Putamen (tissue), 1 donor: ENCODE data around the gene PPID.
A peak's percentile ranks its signal among the peaks of the same experiment; 100 is the strongest.
"Not testable (repeated sequence)": the region's sequence is repeated elsewhere in the genome, so short reads cannot be mapped to it uniquely, and the experiment has no call there.

Experiments used
- DNase-seq: peaks from one replicate; pipeline ENCODE4 v3.0.0-alpha.2; 2016; ENCODE audit warnings: low spot score

PPID gene

DNA sequence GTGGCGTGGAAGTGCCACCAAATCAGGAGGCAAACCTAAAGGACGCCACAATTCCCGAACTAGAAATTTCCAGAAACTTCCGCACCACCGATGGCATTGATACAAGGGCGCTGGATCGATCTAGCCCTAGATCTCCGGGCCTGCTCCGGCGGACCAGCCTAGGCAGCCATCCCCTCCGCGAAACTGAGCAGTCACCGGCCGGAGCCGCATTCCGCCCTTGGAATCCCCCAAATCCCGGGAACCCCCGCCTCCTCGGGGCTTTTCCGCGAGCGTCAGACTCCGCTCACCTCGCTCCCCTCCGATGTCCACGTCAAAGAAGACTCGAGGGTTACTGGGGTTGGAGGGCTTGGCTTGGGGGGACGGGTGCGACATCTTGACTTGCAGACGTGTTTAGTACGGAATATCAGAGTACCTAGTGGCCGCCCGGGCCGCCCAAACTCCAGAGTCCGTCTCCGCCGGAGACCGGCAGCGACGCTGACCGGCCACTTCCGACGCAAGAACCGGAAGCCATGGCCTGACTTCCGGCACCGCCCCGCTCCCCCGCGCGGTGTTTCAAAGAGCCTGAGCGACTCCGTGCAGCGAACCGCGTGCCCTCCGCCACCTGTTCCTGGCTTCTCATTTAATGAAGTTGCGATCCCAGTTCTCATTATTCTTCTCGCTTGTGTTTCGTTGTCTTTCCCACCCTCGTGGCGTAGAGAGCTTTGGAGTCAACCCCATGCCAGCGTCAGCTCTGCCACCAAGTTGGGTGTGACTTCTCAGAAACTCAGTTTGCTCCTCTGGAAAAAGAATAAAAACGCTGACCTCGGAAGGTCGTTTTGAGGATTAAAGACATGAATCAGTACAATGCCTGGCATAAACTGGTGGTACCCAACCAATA lies at the start of gene PPID:
Gene PPID, minus strand, starts transcription at position 480 of the 877 bp plus-strand sequence. Its CDS starts 108 bp downstream, at position 372.
- DNase-seq = peak; percentile 80

DNA sequence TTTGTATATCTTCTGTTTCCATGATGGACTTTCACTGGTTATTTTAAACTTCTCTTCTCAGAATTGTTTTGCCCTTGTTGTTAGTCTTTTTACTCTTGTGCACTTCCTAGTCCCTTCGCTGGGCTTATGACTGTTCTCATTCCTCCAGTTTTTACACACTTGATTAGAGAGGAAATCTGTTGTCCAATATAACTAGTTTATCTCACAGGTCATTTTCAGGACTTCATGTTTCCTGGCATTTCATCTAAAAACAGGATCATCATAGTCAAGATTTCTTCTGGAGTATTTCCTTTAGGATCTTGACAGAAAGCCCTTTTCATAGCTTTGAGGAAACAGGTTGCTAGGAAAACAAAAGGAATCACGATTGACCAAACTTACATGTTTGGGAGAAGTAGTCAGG lies 48.6 kb upstream of the PPID start:
- DNase-seq = no peak

DNA sequence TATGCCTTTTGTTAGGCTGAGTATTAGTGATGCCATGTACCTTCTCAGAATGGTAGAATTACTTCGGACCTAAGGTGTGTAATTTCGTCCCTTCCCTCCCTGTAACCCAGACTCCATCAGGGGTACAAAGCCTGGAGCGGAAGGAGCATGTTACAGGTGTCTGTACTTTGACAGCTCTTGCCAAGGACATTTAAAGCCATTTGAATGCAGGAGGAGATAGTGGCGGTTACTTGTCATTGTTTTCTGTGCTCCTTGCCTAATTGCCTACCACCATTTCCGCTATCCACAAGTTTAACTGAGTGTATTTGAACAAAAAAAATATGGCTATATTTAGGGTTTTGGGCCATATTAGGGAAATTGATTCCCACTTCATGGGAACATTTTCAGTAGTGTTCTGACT lies 47.5 kb upstream of the PPID start:
- DNase-seq = no peak

DNA sequence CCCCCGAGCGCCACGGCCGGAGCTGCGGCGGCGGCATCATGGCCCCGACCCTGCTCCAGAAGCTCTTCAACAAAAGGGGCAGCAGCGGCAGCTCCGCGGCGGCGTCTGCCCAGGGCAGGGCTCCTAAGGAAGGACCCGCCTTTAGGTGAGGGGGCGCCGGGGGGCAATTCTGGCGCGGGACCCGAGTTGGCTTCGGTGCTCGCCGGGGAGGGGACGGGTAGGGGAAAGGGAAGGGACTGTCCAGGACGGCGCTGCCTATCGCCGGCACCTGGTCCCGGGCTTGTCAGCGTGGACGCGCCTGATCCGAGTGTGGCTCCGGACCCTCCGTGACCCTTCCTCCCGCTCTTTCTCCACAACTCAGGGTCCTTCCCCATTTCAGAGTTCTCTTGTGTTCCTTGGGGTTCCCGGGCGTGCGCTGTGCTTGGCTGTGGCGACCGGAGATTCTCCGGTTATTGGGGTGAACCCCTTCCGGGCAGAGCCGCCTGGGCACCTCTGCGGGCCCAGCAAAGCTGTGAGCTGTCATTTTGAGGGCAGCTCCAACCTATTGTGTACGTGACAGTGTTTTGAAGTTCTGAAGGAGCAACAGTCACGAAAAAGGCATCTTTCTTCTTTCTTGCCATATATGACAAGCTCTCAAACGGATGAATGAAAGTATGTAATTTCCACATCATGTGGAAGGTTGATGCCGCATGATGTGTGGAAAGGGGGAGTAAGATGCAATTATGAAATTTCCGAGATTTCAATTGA lies 46.2 kb upstream of the PPID start:
- DNase-seq = no peak

DNA sequence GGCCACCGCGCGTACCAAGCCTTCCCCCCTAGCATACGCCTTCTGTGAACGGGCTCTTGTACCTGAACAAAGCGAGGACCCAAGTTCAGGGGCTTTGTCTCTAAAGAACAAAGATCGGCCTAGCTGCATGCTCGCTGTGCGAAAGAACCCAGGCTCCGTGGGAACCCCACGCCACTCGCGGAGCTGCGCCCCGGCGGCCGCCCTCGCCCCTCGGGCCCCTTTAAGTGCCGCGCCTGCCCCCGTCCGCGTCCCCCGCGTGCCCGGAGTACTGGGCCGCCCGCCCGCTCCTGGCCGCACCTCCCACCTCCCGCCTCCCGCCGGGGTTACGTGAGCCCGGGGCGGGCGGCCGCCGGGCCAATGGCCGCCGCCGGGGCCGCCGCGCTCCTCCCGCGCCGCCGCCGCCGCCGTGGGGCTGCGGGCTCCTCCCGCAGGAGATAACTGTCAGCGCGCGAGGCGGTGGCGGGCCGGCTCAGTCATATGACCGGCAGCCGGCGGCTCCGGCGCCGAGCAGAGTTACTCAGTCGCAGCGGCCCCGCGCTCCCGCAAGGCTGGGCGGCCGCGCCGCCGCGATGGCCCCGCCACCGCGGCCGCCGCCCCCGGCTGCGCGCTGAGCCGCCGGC lies 45.5 kb upstream of the PPID start, which contains the start of gene FNIP2:
Gene FNIP2, plus strand, starts transcription at position 472 of the 620 bp plus-strand sequence. CDS start 187 bp downstream, outside the sequence.
- DNase-seq = peak; percentile 89

DNA sequence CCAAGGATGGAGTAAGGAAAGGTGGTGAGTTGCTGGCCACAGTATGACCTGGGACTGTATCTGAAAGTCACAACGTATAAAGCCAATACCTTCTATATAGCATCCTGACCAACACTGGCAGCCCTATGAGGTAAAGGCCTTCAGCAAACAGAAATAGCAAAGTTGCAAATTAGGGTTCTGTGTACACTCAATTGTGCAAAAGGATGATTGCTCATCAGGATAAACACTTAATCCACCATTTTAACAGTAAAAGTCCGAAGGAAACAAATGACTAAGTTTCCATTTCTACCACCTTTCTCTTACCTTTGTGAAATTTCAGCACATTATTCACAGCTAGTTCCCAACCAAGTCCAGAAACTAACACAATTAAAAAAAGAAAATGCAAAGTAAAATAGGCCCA lies 44.3 kb upstream of the PPID start:
- DNase-seq = no peak

DNA sequence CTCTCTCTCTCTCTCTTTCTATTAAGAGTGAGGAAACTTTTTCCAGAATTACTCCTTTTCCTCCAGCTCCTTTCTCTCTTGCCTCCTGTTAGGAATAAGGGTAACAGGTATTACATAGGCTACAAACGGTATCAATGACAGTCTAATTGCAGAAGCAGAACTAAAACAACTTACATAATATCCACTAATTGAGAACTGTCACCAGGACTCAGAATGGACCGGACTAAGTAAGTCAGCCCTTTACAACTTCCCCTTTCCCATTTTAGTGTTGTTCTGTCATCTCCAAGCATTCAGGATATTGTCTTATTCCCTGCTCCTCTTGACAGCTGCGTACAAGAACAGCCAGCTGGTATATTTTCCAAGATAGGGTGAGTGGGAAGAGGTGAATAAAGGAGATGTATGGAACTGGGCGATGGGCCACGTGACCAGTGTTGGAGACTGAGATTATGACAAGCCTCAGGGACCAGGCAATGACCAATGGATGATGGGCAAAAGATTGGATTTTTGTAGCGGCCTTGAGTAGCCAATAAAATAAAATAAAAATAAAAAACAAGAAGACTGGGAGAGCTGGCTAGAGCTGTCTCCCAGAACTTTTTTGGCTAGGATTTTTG lies 43.3 kb upstream of the PPID start:
- no peak for DNase-seq

DNA sequence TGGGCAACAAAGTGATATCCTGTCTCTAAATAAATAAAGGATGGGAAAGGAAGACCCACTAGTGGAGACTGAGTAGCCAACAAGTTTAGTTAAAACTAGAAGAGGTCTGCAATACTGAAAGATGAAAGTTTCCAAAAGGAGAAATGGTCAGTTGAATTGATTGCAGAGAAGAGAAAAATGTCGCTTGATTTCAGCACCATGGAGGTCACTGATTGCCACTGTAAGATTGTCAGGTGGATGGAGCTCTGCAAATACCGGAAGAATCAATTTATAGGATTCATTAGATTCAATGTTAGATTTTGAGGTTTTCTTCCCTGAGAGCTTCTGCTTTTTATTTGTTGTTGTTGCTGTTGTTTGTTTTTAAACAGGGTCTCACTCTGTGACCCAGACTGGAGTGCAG lies 40.3 kb upstream of the PPID start:
- DNase-seq = no peak

DNA sequence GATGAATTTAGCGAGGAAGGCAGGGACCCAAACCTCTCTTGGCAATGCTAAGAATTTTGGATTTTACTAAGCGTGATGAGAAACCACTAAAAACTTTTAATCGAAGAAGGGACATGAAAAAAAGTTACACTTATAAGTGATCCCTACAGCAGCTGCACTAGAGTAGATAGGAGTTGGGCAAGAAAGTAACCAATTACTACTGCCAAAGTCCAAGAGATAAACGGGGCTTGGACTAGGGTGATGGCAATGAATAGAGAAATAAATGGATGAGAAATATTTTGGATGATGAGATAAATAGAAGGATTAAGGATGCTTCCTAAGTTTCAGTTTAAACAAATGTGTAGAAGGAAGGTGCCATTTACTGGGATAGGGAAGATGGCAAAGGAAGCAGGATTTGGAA lies 39.4 kb upstream of the PPID start:
- no peak for DNase-seq

DNA sequence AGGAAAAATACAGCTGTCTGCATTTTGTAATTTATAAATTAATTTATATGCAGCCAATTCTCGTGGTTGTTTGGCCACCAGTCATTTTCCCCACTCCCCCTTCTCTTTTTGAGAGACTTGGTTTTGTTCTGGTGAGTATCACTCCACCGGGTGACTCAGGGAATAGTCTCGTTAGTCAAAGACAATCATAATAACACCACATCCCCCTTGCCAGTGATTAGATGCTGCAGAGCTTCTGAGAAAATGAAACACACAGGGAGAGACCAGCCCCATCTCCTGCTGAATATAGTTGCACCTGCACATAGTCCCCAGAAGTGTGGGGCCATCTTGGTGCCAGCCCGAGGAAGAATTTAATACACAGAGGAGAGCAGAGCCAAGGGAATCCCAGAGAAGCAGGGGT lies 37.7 kb upstream of the PPID start:
- no peak for DNase-seq

DNA sequence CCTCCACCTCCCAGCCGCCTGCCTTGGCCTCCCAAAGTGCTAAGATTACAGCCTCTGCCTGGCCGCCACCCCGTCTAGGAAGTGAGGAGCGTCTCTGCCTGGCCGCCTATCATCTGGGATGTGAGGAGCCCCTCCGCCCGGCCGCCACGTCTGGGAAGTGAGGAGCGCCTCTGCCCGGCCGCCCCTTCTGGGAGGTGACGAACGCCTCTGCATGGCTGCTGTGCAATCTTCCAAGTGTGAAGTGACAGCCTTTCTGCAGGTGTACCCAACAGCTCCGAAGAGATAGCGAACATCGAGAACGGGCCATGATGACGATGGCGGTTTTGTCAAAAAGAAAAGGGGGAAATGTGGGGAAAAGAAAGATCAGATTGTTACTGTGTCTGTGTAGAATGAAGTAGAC lies 36.3 kb upstream of the PPID start:
- not testable (repeated sequence) for DNase-seq

DNA sequence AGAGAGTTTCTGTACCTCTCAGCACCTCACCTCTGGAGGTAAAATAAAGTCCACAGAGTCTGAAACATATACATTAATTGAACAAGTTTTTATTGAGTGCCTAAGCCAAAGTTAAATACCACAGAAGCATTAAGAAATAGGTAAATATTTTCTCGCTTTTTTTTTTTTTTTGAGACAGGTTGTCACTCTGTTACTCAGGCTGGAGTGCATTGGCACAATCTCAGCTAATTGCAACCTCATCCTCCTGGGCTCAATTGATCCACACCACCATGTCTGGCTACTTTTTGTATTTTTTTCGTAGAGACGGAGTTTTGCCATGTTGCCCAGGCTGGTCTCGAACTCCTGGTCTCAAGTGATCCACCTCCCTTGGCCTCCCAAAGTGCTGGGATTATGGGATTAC lies 35.5 kb upstream of the PPID start:
- no peak for DNase-seq

DNA sequence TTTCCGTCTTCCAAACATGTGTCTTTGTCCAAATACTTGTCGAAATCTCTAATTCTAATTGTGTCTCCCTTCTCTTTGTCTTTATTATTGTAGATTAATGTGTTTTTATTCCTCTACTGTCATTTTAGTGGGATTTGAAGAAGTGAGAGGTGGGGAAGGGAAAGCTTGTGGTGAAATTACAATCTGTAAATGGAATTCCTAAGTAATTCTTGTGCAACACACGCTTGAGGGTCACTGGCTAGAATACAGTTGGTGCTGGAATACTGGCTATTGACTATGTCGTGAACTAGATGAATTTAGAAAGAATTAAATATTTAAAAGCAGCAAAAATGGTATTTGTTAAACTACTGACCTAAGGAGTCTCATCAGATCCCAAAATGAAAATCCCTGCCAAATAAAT lies 34.9 kb upstream of the PPID start:
- no peak for DNase-seq

DNA sequence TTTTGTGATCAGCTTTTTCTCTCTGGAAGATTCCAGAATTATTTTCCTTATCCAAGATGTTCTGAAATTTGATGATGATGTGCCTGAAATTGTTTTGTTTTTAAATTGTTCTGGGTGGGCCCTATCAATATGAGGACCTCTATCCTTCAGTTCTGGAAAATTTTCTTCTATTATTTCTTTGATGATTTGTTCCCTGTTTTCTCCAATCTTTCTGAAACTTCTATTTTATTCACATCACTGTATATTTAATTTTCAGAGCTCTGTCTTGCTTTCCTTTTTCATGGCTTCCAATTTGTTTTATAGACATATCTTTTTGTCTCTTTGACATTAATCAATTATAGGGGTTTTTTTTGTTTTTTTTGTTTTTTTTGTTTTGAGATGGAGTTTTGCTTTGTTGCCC lies 33.4 kb upstream of the PPID start:
- DNase-seq = no peak

DNA sequence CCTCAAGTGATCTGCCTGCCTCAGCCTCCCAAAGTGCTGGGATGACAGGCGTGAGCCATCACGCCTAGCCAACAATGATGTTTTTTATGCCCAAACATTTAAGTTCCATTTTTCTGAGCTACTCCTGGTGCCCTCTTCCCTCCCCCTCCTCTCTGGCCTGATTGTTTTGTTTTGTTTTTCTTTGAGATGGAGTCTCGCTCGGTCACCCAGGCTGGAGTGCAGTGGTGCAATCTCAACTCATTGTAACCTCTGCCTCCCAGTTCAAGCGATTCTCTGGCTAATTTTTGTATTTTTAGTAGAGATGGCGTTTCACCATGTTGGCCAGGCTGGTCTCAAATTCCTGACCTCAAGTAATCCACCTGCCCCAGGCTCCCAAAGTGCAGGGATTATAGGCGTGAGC lies 32.6 kb upstream of the PPID start:
- DNase-seq = not testable (repeated sequence)

DNA sequence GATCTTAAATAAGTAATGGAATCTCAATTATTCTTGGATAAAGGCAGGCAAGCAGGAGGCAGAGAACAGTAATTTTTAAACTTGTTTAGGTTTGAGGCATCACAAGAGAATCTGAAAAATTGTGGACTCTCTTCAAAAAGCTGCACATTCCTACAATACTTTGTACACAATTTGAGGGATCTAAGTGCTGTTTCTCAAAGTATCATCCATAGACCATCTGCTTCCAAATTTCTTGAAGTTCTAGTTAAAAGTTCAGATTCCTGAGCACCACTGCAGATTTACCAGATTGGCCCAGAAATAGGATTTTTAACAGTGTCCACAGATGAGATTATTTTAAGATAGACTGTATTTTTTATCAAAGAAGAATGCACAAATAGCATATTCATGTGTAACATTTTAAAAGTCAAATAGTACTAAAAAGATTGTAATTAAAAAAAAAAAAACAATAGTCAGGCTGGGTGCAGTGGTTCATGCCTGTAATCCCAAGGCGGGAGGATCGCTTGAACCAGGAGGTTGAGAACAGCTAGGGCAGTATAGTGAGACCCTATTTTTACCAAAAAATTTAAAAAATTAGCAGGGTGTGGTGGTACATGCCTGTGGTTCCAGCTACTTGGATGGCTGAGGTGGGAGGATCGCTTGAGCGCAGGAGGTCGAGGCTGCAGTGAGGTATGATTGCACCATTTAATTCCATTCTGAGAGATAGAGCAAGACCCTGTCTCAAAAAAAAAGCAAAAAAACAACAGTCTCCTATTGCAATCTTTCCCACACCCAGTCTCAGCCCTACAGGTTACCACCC lies 31.4 kb upstream of the PPID start:
- DNase-seq = no peak

DNA sequence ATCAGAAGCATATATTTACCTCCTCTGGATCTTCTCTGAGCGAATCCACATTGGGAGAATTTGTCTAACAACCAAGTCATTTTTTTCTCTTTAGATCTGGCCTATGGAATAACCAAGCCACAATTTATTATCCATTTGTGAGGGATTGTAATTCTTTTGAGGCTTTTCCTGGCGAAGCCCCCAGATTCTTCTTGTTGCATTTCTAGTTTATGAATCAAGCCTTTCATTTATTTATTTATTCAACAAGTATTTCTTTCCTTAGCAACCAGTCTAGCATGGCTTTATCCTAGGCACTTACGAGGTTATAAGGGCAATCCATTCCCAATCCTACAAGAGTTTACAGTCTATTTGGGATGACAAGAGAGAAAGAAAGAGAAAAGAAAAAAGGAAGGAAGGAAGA lies 27.2 kb upstream of the PPID start:
- DNase-seq = no peak

DNA sequence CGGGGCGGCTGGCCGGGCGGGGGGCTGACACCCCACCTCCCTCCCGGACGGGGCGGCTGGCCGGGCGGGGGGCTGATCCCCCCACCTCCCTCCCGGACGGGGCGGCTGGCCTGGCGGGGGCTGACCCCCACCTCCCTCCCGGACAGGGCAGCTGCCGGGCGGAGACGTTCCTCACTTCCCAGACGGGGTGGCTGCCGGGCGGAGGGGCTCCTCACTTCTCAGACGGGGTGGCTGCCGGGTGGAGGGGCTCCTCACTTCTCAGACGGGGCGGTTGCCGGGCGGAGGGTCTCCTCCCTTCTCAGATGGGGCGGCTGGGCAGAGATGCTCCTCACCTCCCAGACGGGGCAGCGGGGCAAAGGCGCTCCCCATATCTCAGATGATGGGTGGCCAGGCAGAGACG lies 23.3 kb upstream of the PPID start:
- not testable (repeated sequence) for DNase-seq

DNA sequence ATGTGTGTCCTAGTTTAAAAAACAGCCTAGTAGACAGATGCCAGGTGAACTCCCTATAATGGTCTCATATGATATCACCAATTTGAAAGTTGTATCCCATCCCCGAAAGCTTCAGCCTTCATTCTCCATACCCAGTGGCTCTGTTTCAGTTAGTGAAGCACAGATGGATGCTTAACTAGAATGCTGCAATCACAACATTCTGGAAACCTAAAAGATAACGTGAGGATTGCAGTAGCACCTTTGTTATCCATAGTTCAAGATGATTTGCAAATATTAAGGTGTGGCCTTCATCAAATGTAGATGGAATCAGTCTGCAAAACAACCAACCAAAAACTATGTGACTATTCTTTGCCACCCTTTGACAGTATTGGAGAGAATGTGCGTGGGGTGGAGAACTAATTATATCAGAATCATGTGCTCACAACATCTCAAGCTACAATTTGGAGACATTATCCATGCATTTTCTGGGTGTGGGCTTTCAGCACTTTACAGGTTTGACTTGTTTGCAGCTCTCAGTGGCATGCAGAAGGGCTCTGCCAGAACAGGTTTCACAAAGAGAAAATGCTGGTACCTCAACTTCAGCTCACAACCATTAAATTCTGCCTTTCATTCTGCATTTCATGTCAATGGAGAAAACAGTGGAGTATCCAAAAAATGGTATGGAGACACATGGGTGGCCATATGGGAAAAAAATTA lies 18.3 kb upstream of the PPID start:
- DNase-seq = no peak

DNA sequence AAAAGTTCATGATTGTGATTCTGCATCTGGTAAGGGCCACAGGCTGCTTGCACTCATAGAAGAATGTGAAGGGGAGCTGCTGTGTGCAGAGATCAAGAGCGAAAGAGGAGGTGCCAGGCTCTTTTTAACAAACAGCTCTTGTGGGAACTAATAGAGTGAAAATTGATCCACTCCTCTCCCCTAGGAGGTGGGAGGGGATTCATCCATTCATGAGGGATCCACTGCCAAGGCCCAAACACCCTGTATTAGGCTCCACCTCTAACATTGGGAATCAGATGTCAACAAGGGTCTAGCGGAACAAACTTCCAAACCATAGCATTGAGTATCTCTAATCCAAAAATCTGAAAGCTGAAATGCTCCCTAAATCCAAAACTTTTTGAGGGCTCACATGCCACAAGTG lies 16.4 kb upstream of the PPID start:
- no peak for DNase-seq

DNA sequence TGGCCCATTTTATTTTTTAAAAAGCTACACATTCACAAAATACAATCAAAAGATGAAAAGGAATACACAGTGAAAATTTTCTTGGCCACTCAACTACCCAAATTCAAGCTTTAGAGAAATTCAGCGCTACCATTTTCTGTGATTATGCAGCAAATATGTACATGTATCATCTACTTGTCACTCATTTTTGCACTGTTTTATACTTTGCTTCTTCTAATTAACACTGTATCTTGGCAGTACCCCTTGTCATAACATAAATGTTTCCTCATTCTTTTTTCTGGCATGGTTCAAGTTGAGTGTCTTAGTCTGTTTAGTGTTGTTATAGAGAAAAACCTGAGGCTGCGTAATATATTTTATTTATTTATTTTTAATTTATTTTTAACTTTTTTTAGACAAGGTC lies 15.7 kb upstream of the PPID start:
- no peak for DNase-seq
